Measurements from ENCODE around the gene CFAP65.

The CFAP65 gene, protein sequence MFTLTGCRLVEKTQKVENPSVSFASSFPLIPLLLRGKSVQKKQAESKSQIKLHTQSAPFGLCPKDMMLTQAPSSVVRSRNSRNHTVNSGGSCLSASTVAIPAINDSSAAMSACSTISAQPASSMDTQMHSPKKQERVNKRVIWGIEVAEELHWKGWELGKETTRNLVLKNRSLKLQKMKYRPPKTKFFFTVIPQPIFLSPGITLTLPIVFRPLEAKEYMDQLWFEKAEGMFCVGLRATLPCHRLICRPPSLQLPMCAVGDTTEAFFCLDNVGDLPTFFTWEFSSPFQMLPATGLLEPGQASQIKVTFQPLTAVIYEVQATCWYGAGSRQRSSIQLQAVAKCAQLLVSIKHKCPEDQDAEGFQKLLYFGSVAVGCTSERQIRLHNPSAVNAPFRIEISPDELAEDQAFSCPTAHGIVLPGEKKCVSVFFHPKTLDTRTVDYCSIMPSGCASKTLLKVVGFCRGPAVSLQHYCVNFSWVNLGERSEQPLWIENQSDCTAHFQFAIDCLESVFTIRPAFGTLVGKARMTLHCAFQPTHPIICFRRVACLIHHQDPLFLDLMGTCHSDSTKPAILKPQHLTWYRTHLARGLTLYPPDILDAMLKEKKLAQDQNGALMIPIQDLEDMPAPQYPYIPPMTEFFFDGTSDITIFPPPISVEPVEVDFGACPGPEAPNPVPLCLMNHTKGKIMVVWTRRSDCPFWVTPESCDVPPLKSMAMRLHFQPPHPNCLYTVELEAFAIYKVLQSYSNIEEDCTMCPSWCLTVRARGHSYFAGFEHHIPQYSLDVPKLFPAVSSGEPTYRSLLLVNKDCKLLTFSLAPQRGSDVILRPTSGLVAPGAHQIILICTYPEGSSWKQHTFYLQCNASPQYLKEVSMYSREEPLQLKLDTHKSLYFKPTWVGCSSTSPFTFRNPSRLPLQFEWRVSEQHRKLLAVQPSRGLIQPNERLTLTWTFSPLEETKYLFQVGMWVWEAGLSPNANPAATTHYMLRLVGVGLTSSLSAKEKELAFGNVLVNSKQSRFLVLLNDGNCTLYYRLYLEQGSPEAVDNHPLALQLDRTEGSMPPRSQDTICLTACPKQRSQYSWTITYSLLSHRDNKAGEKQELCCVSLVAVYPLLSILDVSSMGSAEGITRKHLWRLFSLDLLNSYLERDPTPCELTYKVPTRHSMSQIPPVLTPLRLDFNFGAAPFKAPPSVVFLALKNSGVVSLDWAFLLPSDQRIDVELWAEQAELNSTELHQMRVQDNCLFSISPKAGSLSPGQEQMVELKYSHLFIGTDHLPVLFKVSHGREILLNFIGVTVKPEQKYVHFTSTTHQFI (N-terminal part only)

DNA sequence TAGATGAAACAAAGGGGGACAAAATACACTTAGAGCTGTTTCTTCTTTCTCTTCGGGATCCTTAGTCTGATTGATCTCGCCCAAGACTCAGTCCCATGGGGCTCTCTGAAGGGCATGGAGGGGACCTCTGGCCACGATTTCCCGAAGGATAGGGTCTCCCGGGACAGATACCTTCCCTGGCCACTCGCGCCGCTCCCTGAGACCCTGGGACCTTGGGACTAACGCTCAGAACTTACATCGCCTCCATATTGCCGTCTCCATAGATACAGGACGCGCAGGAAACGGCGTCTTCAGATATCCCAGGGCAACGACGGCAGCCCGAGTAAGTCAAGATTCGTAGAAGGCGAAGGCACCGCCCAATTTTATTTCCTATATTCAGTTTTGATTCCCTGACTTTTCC lies at the start of gene CFAP65:
Gene CFAP65, minus strand, starts transcription at position 265 of the 400 bp plus-strand sequence. CDS start 2,468 bp downstream, outside the sequence.
- peak; percentile 61 for DNase-seq

DNA sequence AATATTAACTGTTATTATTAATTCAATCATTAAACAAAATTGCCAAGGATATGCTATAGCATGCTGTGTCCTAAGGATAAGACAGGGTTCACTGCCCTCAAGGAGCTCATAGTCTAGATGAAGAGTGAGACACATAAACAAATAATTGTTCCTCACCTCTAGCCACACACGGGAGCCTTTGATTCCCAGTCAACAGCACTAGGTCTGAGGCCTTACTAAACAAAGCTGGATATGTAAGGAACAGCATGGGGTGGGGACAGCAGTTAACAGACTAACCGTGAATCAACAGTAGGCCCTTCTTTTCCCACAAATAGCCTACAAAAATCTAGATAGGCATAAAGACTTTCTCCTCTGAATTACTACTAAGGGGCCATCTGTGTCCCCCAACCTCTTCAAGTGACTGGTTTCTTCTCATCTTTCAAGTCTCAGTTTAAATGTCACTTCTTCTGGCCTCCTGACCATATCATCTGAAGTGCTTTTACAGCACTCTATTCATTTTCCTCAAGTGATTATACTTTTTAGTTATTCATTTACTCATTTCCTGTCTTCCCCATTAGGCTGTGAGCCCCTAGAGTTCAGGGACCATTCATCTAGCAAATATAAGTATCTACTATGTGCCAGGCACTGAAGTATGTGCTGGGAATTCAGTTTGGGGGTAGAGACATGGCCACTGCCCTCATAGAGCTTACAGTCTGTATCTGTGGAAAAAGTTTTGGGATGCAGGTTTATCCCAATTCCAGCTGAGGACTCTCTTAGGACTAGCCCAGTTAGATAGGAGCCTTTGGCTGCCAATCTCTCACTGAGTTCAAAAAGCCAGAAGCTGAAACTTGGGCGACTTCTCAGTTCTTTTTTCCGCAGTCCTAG lies 49.4 kb upstream of the CFAP65 start:
- DNase-seq = no peak

DNA sequence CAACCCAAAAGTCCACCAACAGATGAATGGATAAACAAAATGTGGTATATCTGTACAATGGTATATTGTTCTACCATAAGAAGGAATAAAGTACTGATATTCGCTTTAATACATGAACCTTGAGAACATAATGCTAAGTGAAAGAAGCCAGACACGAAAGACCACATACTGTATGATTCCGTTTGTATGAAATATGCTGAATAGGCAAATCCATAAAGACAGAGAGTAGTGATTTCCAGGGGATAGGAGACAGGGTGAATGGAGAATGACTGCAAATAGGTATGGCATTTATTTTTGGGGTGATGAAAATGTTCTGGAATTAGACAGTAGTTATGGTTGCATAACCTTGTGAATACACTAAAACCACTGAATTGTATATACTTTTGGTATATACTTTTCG lies 48.0 kb upstream of the CFAP65 start:
- no peak for DNase-seq

DNA sequence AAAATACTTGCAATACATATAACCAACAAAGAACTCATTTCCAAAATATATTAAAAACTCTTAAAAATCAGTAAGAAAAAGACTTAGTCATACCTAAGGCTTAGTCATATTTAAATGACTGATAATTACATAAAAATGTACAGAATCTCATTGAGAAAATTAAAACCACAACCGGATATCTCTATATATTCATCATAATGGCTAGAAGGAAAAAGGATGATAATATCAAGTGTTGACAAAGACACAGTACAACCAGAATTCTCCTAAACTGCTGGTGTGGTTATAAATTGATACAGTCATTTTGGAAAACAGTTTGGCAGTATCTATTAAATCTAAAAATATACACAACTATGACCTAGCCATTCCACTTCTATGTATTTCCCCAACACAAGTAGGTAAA lies 46.5 kb upstream of the CFAP65 start:
- no peak for DNase-seq

DNA sequence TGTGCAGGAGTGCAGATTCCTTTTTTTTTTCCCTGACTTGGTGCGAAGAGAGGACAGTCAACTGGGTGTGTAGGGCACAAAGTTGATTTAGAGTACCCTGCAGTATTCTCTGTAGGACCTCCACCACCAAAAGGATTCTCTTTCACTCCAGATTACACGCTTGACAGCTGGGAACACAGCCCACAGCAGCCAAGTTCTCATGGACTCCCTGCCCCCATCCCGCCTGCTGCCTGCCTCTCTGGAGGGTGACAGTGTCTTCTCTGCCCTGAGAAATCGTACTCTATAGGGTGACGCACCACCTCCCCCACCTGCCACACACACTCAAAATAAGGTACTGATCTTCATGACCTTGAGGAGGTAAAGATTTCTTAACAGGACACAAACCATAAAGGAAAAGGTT lies 46.0 kb upstream of the CFAP65 start:
- no peak for DNase-seq

DNA sequence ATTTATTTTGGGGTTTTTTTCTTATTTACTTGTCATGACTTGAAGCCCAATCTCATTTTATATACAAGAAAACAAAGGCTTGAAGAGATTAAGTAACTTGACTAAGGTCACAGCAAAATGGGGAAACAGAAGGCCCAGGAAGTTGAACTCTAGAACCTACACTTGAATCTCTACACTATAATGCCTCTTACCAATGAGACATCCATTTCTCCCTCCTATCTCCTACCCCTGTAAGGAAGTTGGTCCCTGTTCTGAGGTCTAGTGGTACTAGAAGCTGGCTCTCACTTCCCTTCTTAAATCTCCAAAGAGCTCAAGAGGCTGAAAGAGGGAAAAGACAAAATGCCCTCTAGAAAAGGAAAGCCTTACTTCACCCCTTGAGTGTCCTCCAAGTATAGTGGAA lies 44.9 kb upstream of the CFAP65 start:
- no peak for DNase-seq

DNA sequence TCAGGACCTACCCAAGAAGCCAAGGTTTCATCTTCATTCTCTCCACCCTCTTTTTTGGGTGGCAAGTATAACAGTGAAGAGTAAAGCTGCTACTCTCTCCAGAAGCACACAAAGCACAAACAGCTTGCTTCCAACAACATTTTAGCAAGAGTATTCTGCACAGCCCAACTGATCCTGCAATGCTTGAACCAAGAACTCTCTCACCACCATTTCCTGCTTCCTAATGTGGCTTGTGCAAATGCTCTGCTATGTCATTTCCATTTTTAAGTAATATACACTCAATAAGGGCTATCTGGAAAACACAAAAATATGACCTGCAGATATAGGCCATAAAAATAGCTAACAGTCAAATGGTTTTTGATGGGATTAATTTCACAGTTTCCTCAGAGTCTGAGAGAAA lies 43.5 kb upstream of the CFAP65 start:
- DNase-seq = no peak

DNA sequence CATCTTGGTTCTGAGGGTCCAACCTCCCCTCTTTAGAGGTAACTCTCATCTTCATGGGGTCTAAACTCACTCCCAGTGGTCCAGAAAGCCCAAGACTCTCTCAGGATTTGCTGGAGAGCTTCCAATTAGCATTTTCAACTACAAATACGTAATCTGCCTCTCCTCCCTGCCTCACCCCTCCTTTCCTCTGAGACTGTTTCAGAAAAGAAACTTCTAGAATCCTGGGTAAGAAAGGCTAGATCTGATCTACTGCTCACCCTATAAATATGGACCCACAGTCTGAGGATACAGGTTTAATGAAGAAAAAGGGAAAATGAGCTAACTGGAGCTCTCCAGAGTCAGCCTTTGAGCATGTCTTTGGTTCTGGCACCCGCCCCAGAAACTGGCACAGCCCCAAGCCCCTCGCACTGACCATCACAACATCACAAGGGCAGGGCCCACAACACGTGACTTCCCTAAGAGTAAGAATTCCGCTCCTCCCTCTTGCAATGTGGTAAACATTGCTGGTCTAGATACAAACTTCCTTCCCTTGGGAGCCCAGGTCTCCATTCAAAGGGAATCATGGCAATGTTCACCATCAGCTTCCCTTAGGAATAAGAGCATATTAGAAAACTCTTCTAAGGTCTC lies 41.1 kb upstream of the CFAP65 start:
- no peak for DNase-seq

DNA sequence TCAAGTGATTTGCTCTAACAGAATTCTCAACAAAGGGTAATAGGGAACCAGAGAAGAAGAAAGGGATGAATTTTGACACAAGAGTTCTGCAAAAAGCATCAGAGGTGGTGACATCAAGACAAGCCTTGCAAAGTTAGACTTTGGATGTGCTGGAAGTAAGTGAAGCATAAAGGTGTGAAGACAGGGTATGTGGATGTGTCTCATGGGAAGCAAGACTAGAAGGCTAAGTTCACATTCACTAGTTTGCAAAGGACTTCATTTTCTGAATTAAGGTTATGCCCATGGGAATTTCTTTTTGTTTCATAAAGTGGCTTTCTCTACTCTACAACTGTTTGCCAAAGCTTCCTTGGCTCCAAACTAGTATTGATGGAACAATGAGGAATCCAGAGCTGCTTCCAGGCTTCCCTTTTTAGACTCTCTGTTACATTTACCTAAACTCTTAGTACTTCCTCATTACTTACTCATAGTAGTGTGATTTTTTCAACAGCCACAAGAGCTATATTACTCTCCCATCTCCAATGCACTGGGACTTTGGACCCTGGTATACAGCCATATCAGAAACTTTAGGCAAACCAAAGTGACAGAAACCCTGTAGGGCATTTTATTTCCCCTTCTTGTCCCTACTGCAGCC lies 40.5 kb upstream of the CFAP65 start:
- no peak for DNase-seq

DNA sequence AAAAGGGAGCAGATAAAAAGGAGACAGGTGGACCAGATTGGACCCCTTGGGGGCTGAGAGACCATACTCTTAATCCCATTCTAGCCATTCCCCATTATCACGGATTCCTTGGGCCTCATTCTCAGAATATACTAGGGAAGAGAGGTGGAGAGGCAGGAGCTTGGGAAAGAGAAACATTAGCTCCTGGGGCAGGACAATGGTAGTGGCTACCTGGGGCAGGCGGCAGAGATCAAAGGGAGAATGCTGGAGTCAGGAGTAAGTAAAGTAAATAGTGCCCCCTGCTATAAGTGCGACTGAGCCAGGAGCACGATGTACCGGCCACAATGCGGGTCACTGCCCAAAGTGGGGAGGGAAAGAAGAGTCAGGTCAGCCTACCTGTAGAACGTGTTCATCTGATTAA lies 39.8 kb upstream of the CFAP65 start:
- no peak for DNase-seq

DNA sequence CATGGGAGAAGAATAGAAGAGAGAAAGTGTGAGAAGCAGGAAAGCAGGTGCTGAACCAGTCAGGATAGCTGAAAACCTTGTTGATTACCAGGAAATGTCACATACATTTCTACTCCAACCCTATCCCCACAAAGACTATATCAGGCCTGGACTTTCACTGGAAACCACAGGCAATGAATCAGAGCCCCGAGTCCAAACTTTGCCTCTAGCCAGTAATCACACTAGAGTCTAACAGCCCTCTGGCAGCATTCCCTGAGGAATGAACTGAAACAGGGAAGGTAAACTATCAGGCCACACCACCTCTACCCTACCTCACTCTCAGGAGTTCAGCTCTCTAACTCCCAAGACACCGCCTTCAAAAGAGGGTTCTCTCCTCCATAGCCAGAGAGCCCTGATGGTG lies 38.1 kb upstream of the CFAP65 start:
- DNase-seq = no peak

DNA sequence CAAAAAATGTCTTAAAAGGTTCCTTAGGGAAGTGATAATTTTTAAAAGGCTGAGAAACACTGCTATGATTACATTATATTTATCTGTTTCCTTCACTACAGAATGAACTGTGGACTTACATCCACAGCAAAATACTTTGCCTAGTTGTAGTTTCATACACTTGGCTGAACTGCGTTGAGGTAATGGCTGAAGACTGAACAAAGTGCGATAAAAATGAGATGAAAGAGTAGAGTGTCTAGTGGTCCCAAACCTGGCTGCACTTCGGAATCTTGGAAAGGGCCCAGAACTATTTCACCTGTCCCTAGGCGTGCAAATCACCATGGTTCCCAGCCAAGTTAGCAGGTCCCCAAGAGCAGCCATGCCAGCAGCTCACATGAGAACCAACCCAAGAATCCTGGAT lies 37.6 kb upstream of the CFAP65 start:
- no peak for DNase-seq

DNA sequence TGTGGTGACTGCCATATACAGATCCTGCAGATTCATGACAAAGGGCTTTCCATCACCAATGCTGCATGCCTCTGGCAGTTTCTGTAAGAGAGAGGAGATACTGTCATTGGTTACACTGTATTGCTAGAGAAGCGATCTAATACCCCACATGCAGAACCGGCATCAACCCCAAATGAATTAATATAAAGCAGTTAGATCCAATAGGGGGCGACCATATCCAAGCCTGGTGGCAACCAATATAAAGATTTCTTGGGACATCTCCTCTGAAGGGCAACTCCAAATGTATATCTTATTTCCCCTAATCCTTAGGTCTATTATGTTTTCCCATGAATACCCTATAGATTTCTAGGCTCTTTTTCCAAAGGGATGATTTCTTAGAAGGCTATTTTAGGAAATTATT lies 36.8 kb upstream of the CFAP65 start:
- DNase-seq = no peak

DNA sequence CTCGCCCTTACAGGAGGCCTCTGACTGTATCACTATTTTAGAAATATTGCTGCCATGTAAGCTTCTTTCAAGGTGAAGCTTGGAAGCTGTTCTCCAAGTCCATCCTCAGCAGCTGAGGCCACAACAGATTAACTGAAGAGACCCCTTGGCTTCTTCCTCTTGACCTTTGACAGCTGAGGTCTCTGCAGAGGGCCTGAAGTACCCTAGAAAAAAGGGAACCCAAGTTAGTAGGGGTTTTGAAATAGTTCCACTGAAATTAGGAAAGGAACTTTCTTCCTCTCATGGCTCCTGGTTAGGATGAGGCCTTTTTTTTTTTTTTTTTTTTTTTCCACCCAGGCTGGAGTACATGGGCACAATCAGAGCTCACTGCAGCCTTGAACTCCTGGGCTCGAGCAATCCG lies 34.9 kb upstream of the CFAP65 start:
- no peak for DNase-seq

DNA sequence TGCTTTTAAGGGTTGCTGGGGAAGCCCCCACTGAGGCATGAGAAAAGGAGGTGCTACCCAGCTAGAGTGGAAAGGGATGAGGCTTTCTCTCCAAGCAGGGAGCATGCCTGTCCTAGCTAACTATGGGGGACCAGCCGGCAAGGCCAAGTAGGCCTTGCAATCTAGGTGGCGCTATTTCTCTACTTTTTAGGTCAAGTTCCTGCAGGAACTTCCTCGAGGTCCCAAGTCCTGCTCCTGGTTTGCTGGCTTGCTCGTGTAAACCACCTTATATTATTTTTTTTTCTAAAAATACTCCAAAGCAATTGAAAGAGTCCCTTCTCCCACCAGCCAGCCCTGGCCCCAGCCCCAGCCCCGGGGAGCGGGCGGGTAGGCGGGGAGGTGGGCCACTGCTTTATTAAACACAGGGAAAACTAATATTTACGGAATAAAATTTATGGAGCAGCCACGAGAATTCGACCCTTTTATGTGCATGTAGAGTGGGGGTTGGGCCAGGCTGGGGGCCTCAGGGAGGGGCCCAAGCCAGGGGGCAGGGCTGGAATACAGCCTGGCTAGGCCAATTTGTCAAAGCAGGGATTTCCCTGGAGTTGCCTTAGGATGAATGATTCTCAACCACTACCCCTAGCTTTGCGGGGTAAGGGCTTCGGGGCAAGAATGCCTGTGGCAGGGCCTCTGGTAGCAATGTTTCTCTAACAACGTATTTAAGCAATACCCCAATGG lies 32.3 kb upstream of the CFAP65 start:
- peak; percentile 18 for DNase-seq

DNA sequence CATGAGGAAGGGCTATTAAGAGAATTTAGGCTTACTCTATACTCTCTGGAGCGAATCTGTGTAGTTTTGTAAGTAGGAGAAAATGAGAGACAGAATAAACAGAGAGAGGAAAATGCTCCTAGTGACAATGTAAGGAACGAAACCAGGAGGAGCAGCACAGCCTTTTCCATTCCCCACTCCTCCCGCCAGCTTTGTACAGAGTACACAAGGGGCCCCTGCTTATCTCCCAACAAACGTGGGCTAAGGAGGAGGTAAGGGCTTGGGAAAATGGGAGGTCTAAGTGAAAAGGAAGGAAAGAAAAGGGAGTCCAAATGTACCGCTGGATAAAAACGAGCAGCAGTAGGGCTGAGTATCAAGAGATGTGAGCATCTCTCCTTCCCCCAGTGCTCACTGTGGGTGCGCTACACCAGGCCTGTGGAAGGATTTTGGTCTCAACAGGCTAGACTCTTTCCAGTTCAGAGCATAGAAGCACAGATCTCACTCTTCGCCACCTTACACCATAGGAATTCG lies 31.5 kb upstream of the CFAP65 start:
- DNase-seq = no peak

DNA sequence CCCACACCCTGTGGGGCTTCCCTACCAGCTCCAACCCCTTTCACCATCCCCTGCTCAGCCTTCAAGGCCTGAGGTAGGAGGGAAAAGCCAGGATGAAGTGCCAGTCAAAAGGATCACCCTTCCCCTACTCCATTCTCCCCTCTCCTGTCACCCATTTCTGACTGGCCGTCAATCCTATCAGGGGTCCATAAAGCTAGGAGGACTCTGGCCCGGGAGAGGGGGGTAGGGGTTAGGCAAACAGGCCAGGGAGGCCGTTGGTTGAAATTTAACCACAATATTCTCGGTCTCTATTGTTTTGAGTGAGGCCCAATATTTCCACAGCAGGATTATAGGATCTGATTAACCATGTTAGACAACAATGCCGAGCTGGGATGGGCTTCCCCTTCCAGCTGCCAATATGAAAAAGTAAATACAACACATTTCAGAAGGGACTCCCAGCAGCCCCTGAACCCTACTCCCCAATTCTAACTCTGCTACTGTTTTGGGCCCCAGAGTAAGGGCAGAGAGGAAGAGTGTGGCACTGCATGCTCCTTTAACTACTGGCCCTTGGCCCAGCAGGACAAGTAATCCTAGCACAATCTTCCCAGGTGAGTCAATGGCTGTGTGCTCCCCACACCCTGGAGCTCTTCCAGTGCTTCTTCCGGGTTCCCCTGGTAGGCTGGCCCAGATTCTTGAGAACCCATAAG lies 30.0 kb upstream of the CFAP65 start:
- DNase-seq = no peak

DNA sequence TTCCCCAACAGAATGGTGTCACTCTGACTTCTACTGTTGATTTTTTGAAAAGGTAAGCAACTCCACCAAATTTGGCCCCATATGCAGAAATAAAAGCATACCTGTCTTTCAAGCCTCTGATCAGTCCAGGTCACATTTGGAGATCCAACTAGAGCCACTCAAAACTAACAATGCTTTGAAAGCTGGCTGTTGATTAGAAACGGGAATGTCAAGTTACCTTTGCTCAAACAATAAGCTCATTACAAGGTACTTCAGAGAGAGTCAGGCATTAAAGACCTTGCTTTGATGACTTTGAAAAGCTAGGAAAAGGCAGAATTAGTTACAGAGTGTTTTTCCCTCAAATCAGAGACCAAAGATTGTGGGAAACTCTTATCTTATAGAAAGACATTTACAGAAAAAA lies 24.2 kb upstream of the CFAP65 start:
- no peak for DNase-seq

DNA sequence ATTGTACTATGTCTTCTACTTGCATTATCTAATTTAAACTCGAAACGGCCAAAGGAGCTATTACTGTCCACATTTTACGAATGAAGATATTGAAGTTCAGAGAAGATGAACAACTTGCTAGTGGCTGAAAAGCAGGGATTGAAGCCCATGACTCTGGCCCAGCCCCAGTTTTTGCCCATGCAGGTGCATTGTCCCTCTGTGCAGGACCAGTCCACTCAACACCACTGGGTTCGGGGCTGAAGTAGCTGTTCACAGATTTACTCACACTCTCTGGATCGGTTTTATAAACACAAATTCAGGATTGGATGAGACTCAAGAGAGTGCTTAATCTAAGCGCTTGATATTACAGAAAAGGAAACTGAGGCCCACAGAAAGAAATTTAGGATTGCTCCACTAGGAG lies 20.8 kb upstream of the CFAP65 start:
- no peak for DNase-seq

Data from NCI-H2227 treated with DMSO at 0.1 percent for 48 hours (cell line).